Loucy (cell line): Measurements from ENCODE around the gene GRK1.
A peak's percentile ranks its signal among the peaks of the same experiment; 100 is the strongest.

Experiments
- H2AFZ ChIP-seq: fragments of 200-600 bp; sonication (generic); 2 replicates; pipeline ENCODE4 v1.6.0; 2016; ENCODE audit warnings: antibody characterized with exemption, mild to moderate bottlenecking, low read length, moderate library complexity
- H3F3A ChIP-seq: fragments of 200-600 bp; 2 replicates; pipeline ENCODE4 v1.6.0; 2016; ENCODE audit warnings: antibody characterized with exemption, low read depth, mild to moderate bottlenecking
- H3K27me3 ChIP-seq: fragments of 200-600 bp; sonication (generic); 2 replicates; pipeline ENCODE4 v1.6.1; 2014; ENCODE audit warnings: low read length, mild to moderate bottlenecking; ENCODE audit not compliant: insufficient read depth, poor library complexity, severe bottlenecking
- H3K36me3 ChIP-seq: fragments of 200-600 bp; sonication (generic); 2 replicates; pipeline ENCODE4 v1.6.1; 2016; ENCODE audit warnings: low read length; ENCODE audit not compliant: insufficient read depth
- H3K4me1 ChIP-seq: fragments of 200-600 bp; sonication (generic); 2 replicates; pipeline ENCODE4 v1.5.1; 2014; ENCODE audit warnings: low read length, mild to moderate bottlenecking; ENCODE audit not compliant: insufficient read depth, poor library complexity, severe bottlenecking
- H3K4me2 ChIP-seq: fragments of 200-600 bp; sonication (generic); 2 replicates; pipeline ENCODE4 v1.6.0; 2014; ENCODE audit warnings: antibody characterized with exemption, low read length, low read depth, mild to moderate bottlenecking; ENCODE audit not compliant: poor library complexity, severe bottlenecking
- H3K4me3 ChIP-seq: fragments of 200-600 bp; sonication (generic); 2 replicates; pipeline ENCODE4 v1.5.1; 2014; ENCODE audit warnings: low read length, mild to moderate bottlenecking, mixed read lengths; ENCODE audit not compliant: poor library complexity, severe bottlenecking
- H3K79me2 ChIP-seq: fragments of 200-600 bp; sonication (generic); 2 replicates; pipeline ENCODE4 v1.6.1; 2014; ENCODE audit warnings: low read length; ENCODE audit not compliant: insufficient read depth
- H3K9ac ChIP-seq: fragments of 200-600 bp; sonication (generic); 2 replicates; pipeline ENCODE4 v1.6.0; 2014; ENCODE audit warnings: mild to moderate bottlenecking, low read depth, low read length, moderate library complexity; ENCODE audit not compliant: poor library complexity, severe bottlenecking
- H3K9me2 ChIP-seq: fragments of 200-600 bp; sonication (generic); replicated peaks from 2 replicates; pipeline ENCODE4 v1.6.1; 2016; ENCODE audit warnings: low read depth, low read length, mixed read lengths
- H3K9me3 ChIP-seq: fragments of 200-600 bp; sonication (generic); 2 replicates; pipeline ENCODE4 v1.6.1; 2014; ENCODE audit warnings: mild to moderate bottlenecking, antibody characterized with exemption, low read length, low read depth; ENCODE audit not compliant: insufficient read depth
- H4K20me1 ChIP-seq: fragments of 200-600 bp; sonication (generic); 2 replicates; pipeline ENCODE4 v1.6.0; 2014; ENCODE audit warnings: antibody characterized with exemption, low read length, mild to moderate bottlenecking; ENCODE audit not compliant: insufficient read depth, poor library complexity, severe bottlenecking
- CTCF ChIP-seq: fragments of 200-600 bp; sonication (generic); conservative IDR thresholded peaks from 2 replicates; pipeline ENCODE4 v1.5.1; 2014; ENCODE audit warnings: mild to moderate bottlenecking, antibody characterized with exemption, low read length
- EZH2phosphoT487 ChIP-seq: fragments of 200-600 bp; IDR thresholded peaks from 2 replicates; pipeline ENCODE4 v1.6.1; 2018; ENCODE audit warnings: antibody characterized with exemption, mild to moderate bottlenecking, moderate library complexity, borderline replicate concordance

Gene GRK1

GRCh38 chr13:113647351-113648215 lies 19.4 kb upstream of the GRK1 start:
- Histone ChIP-seq H3K4me1 (peaks cover 9% of the 10 kb centered on the region), H4K20me1 (no peaks in the 10 kb centered on the region), H3K9me2 (no peaks in the 10 kb centered on the region), H3F3A (no peaks in the 10 kb centered on the region), H3K36me3 (no peaks in the 10 kb centered on the region), H2AFZ (no peak overlapping the region), H3K4me3 (no peak overlapping the region), H3K4me2 (peak overlapping the region; percentile 13), H3K9ac (no peak overlapping the region), H3K79me2 (no peaks in the 10 kb centered on the region), H3K27me3 (no peaks in the 10 kb centered on the region), H3K9me3 (no peaks in the 10 kb centered on the region)
- TF ChIP-seq CTCF (no peak), EZH2phosphoT487 (no peak)

- H3K9ac ChIP-seq, result no peak overlapping the region
- peaks cover 9% of the 10 kb centered on the region for H3K4me1 ChIP-seq
- no peaks in the 10 kb centered on the region for H3K79me2 ChIP-seq
- H3K4me2 ChIP-seq, result no peak overlapping the region
- H2AFZ ChIP-seq, result no peak overlapping the region
- H3K36me3 ChIP-seq, result no peaks in the 10 kb centered on the region
- no peak overlapping the region for H3K4me3 ChIP-seq
- no peaks in the 10 kb centered on the region for H3K27me3 ChIP-seq
- H3K9me3 ChIP-seq, result no peaks in the 10 kb centered on the region
- no peak for TF ChIP-seq EZH2phosphoT487
- TF ChIP-seq CTCF, result no peak
- no peaks in the 10 kb centered on the region for H3K9me2 ChIP-seq
- no peaks in the 10 kb centered on the region for H4K20me1 ChIP-seq
- no peaks in the 10 kb centered on the region for H3F3A ChIP-seq
Measured at GRCh38 chr13:113648216-113648610, 18.8 kb upstream of the GRK1 start.

GRCh38 chr13:113649212-113649611 lies 17.8 kb upstream of the GRK1 start:
- Histone ChIP-seq H3K9me2 (no peaks in the 10 kb centered on the region), H3K79me2 (no peaks in the 10 kb centered on the region), H3K36me3 (no peaks in the 10 kb centered on the region), H3K9ac (no peak overlapping the region), H3K9me3 (no peaks in the 10 kb centered on the region), H3K4me3 (no peak overlapping the region), H3K4me2 (no peak overlapping the region), H3K4me1 (peaks cover 9% of the 10 kb centered on the region), H2AFZ (no peak overlapping the region), H4K20me1 (no peaks in the 10 kb centered on the region), H3F3A (no peaks in the 10 kb centered on the region), H3K27me3 (no peaks in the 10 kb centered on the region)
- TF ChIP-seq EZH2phosphoT487 (no peak), CTCF (no peak; the same call in 1 of the 2 replicates)
